OCI-M1 (cell line): ENCODE data around the gene CNTN4.

Experiments used
- DNase-seq: peaks from one replicate; lab custom pipeline; 2025; lab: John Stamatoyannopoulos, UW

CNTN4 gene

GRCh38 chr3:3101660-3102458 is 1003.2 kb downstream of the CNTN4 start:
- DNase-seq = no peak

DNA sequence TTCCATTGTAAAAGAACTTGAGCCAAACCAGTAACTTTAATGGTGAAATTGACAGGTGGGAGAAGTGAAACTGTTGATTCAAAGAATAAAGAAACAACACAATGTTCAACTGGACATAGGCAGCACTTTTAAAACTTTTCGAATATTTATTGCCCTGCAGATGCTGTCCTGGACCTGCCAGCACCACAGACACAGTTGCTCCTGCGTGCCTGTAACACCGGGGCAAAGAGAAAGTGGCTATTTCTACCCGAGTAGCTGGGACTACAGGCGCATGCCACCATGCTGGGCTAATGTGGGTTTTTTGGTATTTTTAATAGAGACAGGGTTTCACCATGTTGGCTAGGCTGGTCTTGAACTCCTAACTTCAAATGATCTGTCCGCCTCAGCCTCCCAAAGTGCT is 1004.1 kb downstream of the CNTN4 start:
- DNase-seq = no peak

DNA sequence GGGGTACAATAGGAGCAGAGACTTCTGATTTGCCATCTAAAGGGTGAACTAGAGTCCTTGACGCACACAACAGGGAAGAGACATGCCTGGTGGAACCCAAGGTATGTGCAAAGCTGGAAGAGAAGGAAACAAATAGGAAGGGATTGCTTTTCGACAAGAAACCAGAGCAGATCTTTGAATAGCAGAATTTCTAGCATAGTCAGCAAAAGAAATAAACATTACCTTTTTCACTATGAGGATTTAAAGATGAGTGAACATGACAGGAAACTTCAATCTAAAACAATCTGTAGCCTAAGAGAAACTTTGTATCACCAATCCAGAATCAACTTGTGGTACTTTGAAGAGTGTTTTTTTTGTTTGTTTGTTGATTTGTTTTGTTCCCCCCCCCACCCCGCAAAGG is 1006.6 kb downstream of the CNTN4 start:
- DNase-seq = no peak

DNA sequence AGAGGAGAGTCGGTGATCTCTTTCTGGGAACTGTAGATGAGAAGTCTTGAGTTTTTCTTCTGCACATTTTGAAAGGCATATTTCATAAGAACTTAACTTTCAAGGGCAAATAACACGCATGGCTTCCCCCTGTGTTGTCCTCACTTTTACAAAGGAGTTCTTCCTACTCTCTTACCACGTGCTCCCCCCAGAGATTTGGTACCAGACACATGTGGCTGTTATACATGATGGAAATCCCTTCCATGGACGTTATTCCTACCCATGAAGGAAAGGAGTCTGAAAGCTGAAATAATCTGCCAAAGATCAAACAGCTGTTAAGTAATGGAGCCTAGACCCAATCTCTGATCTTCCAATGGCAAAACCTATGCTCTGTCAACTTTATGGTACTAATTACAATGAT is 1007.1 kb downstream of the CNTN4 start:
- no peak for DNase-seq

DNA sequence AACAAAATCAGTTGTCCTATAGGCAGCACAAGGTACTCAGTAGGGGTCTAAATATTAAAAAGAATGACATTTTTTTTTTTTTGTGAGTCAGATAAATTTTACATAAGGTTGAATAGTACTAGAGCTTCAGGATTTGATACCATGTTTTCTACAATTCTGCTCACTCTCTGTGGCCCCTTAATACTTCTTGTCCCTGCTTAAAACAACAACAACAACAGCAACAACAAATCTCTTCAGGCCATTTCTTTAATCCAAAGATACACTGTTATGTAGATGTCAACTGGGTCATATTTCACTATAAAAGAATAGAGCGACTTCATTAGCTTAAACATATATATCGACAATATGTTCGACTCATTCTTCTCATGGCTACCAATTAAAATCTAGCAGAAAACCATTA is 1008.5 kb downstream of the CNTN4 start:
- no peak for DNase-seq
